ENCODE results near the gene CDKL2. TPM values are rescaled to one million over a fixed set of nuclear protein-coding genes. Genes with fewer than 3 reads are reported as not detected.

The CDKL2 gene
- total RNA-seq, 1 experiment from 2014 or later = 1.5 TPM

- H3K4me3 ChIP-seq (ENCODE audit: low read depth, low read length, poor library complexity, severe bottlenecking) = no peak within 1 kb of the TSS
- intact Hi-C loops (cut with micrococcal nuclease; ENCODE audit: unreplicated experiment) = no loop called here
- POLR2A ChIA-PET (ENCODE audit: low non-redundant PET) = no interaction called here
These were observed 74.8 kb downstream of the CDKL2 start, which contains the start of gene ODAPH for GRCh38 chr4:75555294-75556164. Gene ODAPH, plus strand, starts transcription at chr4:75556066. Its CDS starts 17 bp downstream, at chr4:75556083.

GRCh38 chr4:75552452-75552851 is 77.9 kb downstream of the CDKL2 start:
- TF ChIP-seq CTCF (conservative IDR thresholded peaks at IDR 0.05; ENCODE audit: low read depth, low read length) (no peak), EZH2 (IDR thresholded peaks at IDR 0.05; ENCODE audit: borderline replicate concordance, low read depth, low read length, poor library complexity, severe bottlenecking) (no peak)
- no peak for DNase-seq (ENCODE audit: low spot score)
- Histone ChIP-seq H3K4me1 (ENCODE audit: insufficient read depth, low read length, poor library complexity, severe bottlenecking) (no peaks in the 10 kb centered on the region), H3K27me3 (replicated peaks; ENCODE audit: insufficient read depth, low read depth, low read length, poor library complexity) (no peaks in the 10 kb centered on the region), H3K9me3 (ENCODE audit: low read depth, low read length, poor library complexity, severe bottlenecking) (no peaks in the 10 kb centered on the region), H3K36me3 (ENCODE audit: insufficient read depth, low read length, poor library complexity, severe bottlenecking) (no peaks in the 10 kb centered on the region), H3K4me3 (ENCODE audit: low read depth, low read length, poor library complexity, severe bottlenecking) (no peak overlapping the region), H3K27ac (ENCODE audit: low read depth, low read length, poor library complexity, severe bottlenecking) (no peak overlapping the region)
- POLR2A ChIA-PET (ENCODE audit: low non-redundant PET) = no interaction called here
- CTCF ChIA-PET = no interaction called here
- no TSS peak for BruUV-seq (replicated peaks)
- intact Hi-C loops (cut with micrococcal nuclease; ENCODE audit: unreplicated experiment) = no loop called here

More at GRCh38 chr4:75555294-75556164, 74.8 kb downstream of the CDKL2 start, which contains the start of gene ODAPH:
- no peaks in the 10 kb centered on the region for H3K36me3 ChIP-seq (ENCODE audit: insufficient read depth, low read length, poor library complexity, severe bottlenecking)
- H3K27me3 ChIP-seq (replicated peaks; ENCODE audit: insufficient read depth, low read depth, low read length, poor library complexity) = no peaks in the 10 kb centered on the region
- no peak for DNase-seq (ENCODE audit: low spot score)
- H3K4me1 ChIP-seq (ENCODE audit: insufficient read depth, low read length, poor library complexity, severe bottlenecking) = no peaks in the 10 kb centered on the region
- TF ChIP-seq CTCF (conservative IDR thresholded peaks at IDR 0.05; ENCODE audit: low read depth, low read length) (no peak), EZH2 (IDR thresholded peaks at IDR 0.05; ENCODE audit: borderline replicate concordance, low read depth, low read length, poor library complexity, severe bottlenecking) (no peak)
- no TSS peak for BruUV-seq (replicated peaks)
- CTCF ChIA-PET = no interaction called here
- H3K27ac ChIP-seq (ENCODE audit: low read depth, low read length, poor library complexity, severe bottlenecking) = no peak within 1 kb of the TSS
- H3K9me3 ChIP-seq (ENCODE audit: low read depth, low read length, poor library complexity, severe bottlenecking) = no peaks in the 10 kb centered on the region

- no TSS peak for BruUV-seq (replicated peaks)
- CTCF ChIA-PET = no interaction called here
- TF ChIP-seq CTCF (conservative IDR thresholded peaks at IDR 0.05; ENCODE audit: low read depth, low read length) = no peak
- no peak for TF ChIP-seq EZH2 (IDR thresholded peaks at IDR 0.05; ENCODE audit: borderline replicate concordance, low read depth, low read length, poor library complexity, severe bottlenecking)
- Histone ChIP-seq H3K9me3 (ENCODE audit: low read depth, low read length, poor library complexity, severe bottlenecking) (no peaks in the 10 kb centered on the region), H3K4me1 (ENCODE audit: insufficient read depth, low read length, poor library complexity, severe bottlenecking) (no peaks in the 10 kb centered on the region), H3K27ac (ENCODE audit: low read depth, low read length, poor library complexity, severe bottlenecking) (no peak overlapping the region), H3K27me3 (replicated peaks; ENCODE audit: insufficient read depth, low read depth, low read length, poor library complexity) (no peaks in the 10 kb centered on the region), H3K36me3 (ENCODE audit: insufficient read depth, low read length, poor library complexity, severe bottlenecking) (no peaks in the 10 kb centered on the region), H3K4me3 (ENCODE audit: low read depth, low read length, poor library complexity, severe bottlenecking) (no peak overlapping the region)
- no peak for DNase-seq (ENCODE audit: low spot score)
- POLR2A ChIA-PET (ENCODE audit: low non-redundant PET) = no interaction called here
- intact Hi-C loops (cut with micrococcal nuclease; ENCODE audit: unreplicated experiment) = no loop called here
These were observed 81.3 kb downstream of the CDKL2 start for GRCh38 chr4:75549019-75549418.

Data from A673 (cell line).